ENCODE results near the gene NLN.

The NLN gene

GRCh38 chr5:65808818-65809217, 86.8 kb downstream of the NLN start:
- DNase-seq (ENCODE audit: low read depth): no peak

- no peak for DNase-seq (ENCODE audit: low read depth)
These were observed 88.0 kb downstream of the NLN start for GRCh38 chr5:65809817-65810531.

GRCh38 chr5:65811004-65811403, 89.0 kb downstream of the NLN start:
- DNase-seq (ENCODE audit: low read depth): no peak

- DNase-seq (ENCODE audit: low read depth): no peak
These were observed 89.9 kb downstream of the NLN start for GRCh38 chr5:65811885-65812284.

- DNase-seq (ENCODE audit: low read depth): no peak
These were observed 90.6 kb downstream of the NLN start for GRCh38 chr5:65812648-65813047.

GRCh38 chr5:65813174-65813573, 91.2 kb downstream of the NLN start:
- DNase-seq (ENCODE audit: low read depth): no peak

GRCh38 chr5:65815161-65815560, 93.2 kb downstream of the NLN start:
- DNase-seq (ENCODE audit: low read depth): no peak

- DNase-seq (ENCODE audit: low read depth): no peak
These were observed 94.7 kb downstream of the NLN start for GRCh38 chr5:65816729-65817128.

GRCh38 chr5:65817931-65818330, 95.9 kb downstream of the NLN start:
- DNase-seq (ENCODE audit: low read depth): no peak

GRCh38 chr5:65818592-65818991, 96.6 kb downstream of the NLN start:
- DNase-seq (ENCODE audit: low read depth): no peak

- no peak for DNase-seq (ENCODE audit: low read depth)
These were observed 97.4 kb downstream of the NLN start for GRCh38 chr5:65819215-65819904.

GRCh38 chr5:65819905-65820240, 97.9 kb downstream of the NLN start:
- DNase-seq (ENCODE audit: low read depth): no peak

GRCh38 chr5:65820373-65820772, 98.4 kb downstream of the NLN start:
- DNase-seq (ENCODE audit: low read depth): no peak

GRCh38 chr5:65821966-65822365, 100.0 kb downstream of the NLN start:
- no peak for DNase-seq (ENCODE audit: low read depth)

GRCh38 chr5:65822710-65823109, 100.7 kb downstream of the NLN start:
- DNase-seq (ENCODE audit: low read depth): no peak

GRCh38 chr5:65823204-65823603, 101.2 kb downstream of the NLN start:
- DNase-seq (ENCODE audit: low read depth): no peak

- no peak for DNase-seq (ENCODE audit: low read depth)
These were observed 101.9 kb downstream of the NLN start for GRCh38 chr5:65823845-65824445.

GRCh38 chr5:65825408-65826328, 103.7 kb downstream of the NLN start:
- no peak for DNase-seq (ENCODE audit: low read depth)

GRCh38 chr5:65828022-65828896, 106.3 kb downstream of the NLN start:
- DNase-seq (ENCODE audit: low read depth): no peak

GRCh38 chr5:65830856-65831255, 108.9 kb downstream of the NLN start:
- DNase-seq (ENCODE audit: low read depth): no peak

GRCh38 chr5:65831276-65831675, 109.3 kb downstream of the NLN start:
- DNase-seq (ENCODE audit: low read depth): no peak
